Retinal pigment epithelial cell (primary cell): ENCODE data around the gene LENG8.
"Not testable (repeated sequence)": the region's sequence is repeated elsewhere in the genome, so short reads cannot be mapped to it uniquely, and the experiment has no call there.

Source experiments
- DNase-seq: peaks from one replicate; pipeline ENCODE4 v3.0.0-alpha.2; 2010; ENCODE audit warnings: low read depth
- H3K4me3 ChIP-seq: 2 replicates; pipeline ENCODE4 v1.5.1; 2011; ENCODE audit warnings: mild to moderate bottlenecking, low read length, control low read depth, moderate library complexity
- TF ChIP-seq, protein P1 (sequence below): conservative IDR thresholded peaks from 2 replicates; pipeline ENCODE4 v1.5.1; 2011; ENCODE audit warnings: low read depth, low read length, control low read depth, inconsistent platforms

The LENG8 gene

GRCh38 chr19:54462655-54463530 lies 13.9 kb downstream of the LENG8 start:
- H3K4me3 ChIP-seq: peak overlapping the region; percentile 48
- DNase-seq: no peak
- TF ChIP-seq, protein P1, sequence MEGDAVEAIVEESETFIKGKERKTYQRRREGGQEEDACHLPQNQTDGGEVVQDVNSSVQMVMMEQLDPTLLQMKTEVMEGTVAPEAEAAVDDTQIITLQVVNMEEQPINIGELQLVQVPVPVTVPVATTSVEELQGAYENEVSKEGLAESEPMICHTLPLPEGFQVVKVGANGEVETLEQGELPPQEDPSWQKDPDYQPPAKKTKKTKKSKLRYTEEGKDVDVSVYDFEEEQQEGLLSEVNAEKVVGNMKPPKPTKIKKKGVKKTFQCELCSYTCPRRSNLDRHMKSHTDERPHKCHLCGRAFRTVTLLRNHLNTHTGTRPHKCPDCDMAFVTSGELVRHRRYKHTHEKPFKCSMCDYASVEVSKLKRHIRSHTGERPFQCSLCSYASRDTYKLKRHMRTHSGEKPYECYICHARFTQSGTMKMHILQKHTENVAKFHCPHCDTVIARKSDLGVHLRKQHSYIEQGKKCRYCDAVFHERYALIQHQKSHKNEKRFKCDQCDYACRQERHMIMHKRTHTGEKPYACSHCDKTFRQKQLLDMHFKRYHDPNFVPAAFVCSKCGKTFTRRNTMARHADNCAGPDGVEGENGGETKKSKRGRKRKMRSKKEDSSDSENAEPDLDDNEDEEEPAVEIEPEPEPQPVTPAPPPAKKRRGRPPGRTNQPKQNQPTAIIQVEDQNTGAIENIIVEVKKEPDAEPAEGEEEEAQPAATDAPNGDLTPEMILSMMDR: peak; percentile 30

DNA sequence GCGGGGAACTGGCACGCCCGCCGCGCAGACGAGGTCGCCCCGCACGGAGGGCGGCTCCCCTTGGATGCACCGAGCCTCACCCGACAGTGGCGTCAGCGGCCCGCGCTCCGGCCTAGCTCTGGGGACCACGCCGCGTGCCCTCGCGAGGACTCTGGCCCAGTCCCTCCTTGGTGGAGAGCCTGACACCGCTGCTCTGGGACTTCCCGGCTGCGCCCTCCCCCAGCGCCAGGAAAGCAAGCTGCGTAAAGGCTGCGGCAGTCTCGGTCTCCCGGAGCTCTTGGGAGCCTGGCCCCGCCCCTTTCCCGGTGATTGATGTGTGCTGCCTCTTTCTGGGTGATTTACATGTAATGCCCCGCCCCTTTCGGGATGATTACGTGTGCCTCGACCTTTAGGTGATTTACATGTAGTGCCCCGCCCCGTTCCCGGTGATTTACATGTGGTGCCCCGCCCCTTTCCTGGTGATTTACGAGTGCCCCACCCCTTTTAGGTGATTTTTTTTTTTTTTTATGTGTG lies 14.6 kb downstream of the LENG8 start, which contains the start of gene LENG9:
Gene LENG9, minus strand, starts transcription at position 248 of the 513 bp plus-strand sequence. CDS start 252 bp downstream, outside the sequence.
- TF ChIP-seq, protein P1: no peak
- peak; percentile 95 for DNase-seq
- H3K4me3 ChIP-seq: peak within 1 kb of the TSS; percentile 62

DNA sequence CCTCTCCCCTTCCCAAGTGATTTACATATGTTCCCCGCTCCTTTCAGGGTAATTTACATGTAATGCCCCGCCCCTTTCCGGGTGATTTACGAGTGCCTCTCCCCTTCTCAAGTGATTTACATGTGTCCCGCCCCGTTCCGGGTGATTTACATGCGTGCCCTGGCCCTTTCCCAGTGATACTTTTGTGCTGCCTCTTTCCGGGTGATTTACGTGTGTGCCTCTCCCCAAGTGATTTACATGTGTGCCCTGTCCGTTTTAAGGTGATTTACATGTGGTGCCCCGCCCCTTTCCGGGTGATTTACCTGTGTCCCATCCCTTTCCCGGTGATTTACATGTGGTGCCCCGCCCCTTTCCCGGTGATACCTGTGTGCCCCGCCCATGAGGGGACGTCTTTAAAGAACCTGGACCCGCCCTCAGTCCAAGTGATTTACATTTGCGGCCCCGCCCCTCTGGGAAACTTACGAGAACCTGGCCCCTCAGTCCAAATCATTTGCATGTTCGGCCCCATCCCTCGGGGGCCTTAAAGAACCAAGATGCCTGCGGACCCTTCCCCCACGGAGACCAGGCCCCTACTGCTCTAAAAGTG lies 15.1 kb downstream of the LENG8 start:
- peak overlapping the region; percentile 62 for H3K4me3 ChIP-seq
- peak; percentile 80 for DNase-seq
- TF ChIP-seq, protein P1: no peak

- H3K4me3 ChIP-seq: peak overlapping the region; percentile 62
- no peak for DNase-seq
- TF ChIP-seq, protein P1: no peak
These were observed 15.8 kb downstream of the LENG8 start for GRCh38 chr19:54464630-54465425.

- H3K4me3 ChIP-seq: no peak overlapping the region
- DNase-seq: no peak
- TF ChIP-seq, protein P1: no peak
These were observed 16.6 kb downstream of the LENG8 start for GRCh38 chr19:54465426-54466109.

DNA sequence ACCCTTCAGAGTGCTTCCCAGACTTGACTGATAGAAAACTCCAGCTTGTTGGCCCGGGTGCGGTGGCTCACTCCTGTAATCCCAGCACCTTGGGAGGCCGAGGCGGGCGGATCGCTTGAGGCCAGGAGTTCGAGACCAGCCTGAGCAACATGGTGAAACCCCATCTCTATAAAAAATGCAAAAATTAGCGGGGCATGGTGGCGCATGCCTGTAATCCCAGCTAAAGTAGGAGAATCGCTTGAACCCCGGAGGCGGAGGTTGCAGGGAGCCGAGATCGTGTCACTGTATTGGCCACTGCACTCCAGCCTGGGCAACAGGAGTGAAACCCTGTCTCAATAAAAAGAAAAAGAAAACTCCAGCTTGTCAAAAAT lies 17.1 kb downstream of the LENG8 start:
- not testable (repeated sequence) for H3K4me3 ChIP-seq, DNase-seq
